Fibroblast of lung (primary cell): ENCODE results near the gene SMDT1. TPM values are rescaled to one million over a fixed set of nuclear protein-coding genes. Genes with fewer than 3 reads are reported as not detected.
"Not testable (repeated sequence)": the region's sequence is repeated elsewhere in the genome, so short reads cannot be mapped to it uniquely, and the experiment has no call there.

Experiments used
- DNase-seq, 2 donors: peaks; one replicate each; pipeline versions ENCODE4 v3.0.0 to v3.0.0-alpha.2; 2010; ENCODE audit warnings: low read depth in 2 of 2
- H2AFZ ChIP-seq: 2 replicates; pipeline ENCODE4 v1.5.1; 2012; ENCODE audit warnings: low read length, control low read depth, inconsistent platforms
- H3K27ac ChIP-seq: 2 replicates; pipeline ENCODE4 v1.5.1; 2011; ENCODE audit warnings: low read length, control low read depth; ENCODE audit not compliant: insufficient read depth
- H3K27me3 ChIP-seq: 2 replicates; pipeline ENCODE4 v1.5.1; 2011; ENCODE audit warnings: mild to moderate bottlenecking, low read length; ENCODE audit not compliant: control insufficient read depth, insufficient read depth
- H3K36me3 ChIP-seq: 2 replicates; pipeline ENCODE4 v1.5.1; 2011; ENCODE audit warnings: low read length; ENCODE audit not compliant: control insufficient read depth, insufficient read depth
- H3K4me1 ChIP-seq: 2 replicates; pipeline ENCODE4 v1.5.1; 2011; ENCODE audit warnings: low read length; ENCODE audit not compliant: control insufficient read depth, insufficient read depth; ENCODE audit errors: extremely low read depth
- H3K4me2 ChIP-seq: 2 replicates; pipeline ENCODE4 v1.5.1; 2011; ENCODE audit warnings: low read length, control low read depth; ENCODE audit not compliant: insufficient read depth; ENCODE audit errors: extremely low read depth
- H3K4me3 ChIP-seq, 4 experiments: fragments of 200-600 bp in 1 of 4; sonication (generic) in 1 of 4; replicated peaks in 1 of 4; 2 replicates each; pipeline ENCODE4 v1.5.1; 2011 to 2016; ENCODE audit warnings: low read length in 4 of 4, low read depth in 3 of 4, mild to moderate bottlenecking in 3 of 4, control low read depth in 2 of 4, inconsistent platforms in 1 of 4, mixed read lengths in 1 of 4; ENCODE audit not compliant: insufficient read depth in 1 of 4; ENCODE audit errors: control extremely low read depth in 1 of 4
- H3K79me2 ChIP-seq: 2 replicates; pipeline ENCODE4 v1.5.1; 2012; ENCODE audit warnings: mild to moderate bottlenecking, low read length, inconsistent platforms; ENCODE audit not compliant: control insufficient read depth, insufficient read depth
- H3K9ac ChIP-seq: 2 replicates; pipeline ENCODE4 v1.5.1; 2011; ENCODE audit warnings: mild to moderate bottlenecking, low read length, control low read depth; ENCODE audit not compliant: insufficient read depth
- H3K9me3 ChIP-seq: 2 replicates; pipeline ENCODE4 v1.5.1; 2012; ENCODE audit warnings: low read depth, low read length; ENCODE audit not compliant: control insufficient read depth, insufficient read depth
- H4K20me1 ChIP-seq: 2 replicates; pipeline ENCODE4 v1.5.1; 2011; ENCODE audit warnings: low read length; ENCODE audit not compliant: control insufficient read depth, insufficient read depth; ENCODE audit errors: extremely low read depth
- CTCF ChIP-seq, 2 donors: IDR thresholded peaks in 1 of 2; conservative IDR thresholded peaks in 1 of 2; 1 replicate in 1 of 2; 2 replicates in 1 of 2; pipeline ENCODE4 v1.5.1; 2011 to 2012; ENCODE audit warnings: low read length in 2 of 2, control low read depth in 1 of 2, inconsistent platforms in 1 of 2, low read depth in 1 of 2, mild to moderate bottlenecking in 1 of 2
- EZH2 ChIP-seq: IDR thresholded peaks from 2 replicates; pipeline ENCODE4 v1.5.1; 2012; ENCODE audit warnings: low read length, control low read depth, mild to moderate bottlenecking; ENCODE audit errors: missing control alignments
- polyA plus RNA-seq, 2 donors: library from polyadenylated mRNA; depleted of rRNA in 1 of 2; stranded (reverse) in 1 of 2; unstranded in 1 of 2; fragments of >200 nt; gene quantifications; 2 replicates each; pipeline ENCODE4 v1.2.1, GENCODE V29; 2011 to 2012; ENCODE audit warnings: missing spikeins in 1 of 2
- total RNA-seq: library from RNA; depleted of rRNA; stranded (reverse); fragments of >200 nt; gene quantifications from 2 replicates; pipeline ENCODE4 v1.2.1, GENCODE V29; 2014

SMDT1 gene
- total and polyA plus RNA-seq, 2 donors (not counting 1 experiment from before 2014, with no cell fraction given) = 9.1 to 31.8 TPM

- H3K4me2 ChIP-seq = no peak overlapping the region
- H3K27ac ChIP-seq = no peak overlapping the region
- TF ChIP-seq EZH2 (no peak), CTCF (conservative IDR thresholded peaks at IDR 0.05 in 1 of 2, IDR thresholded peaks at IDR 0.05 in 1 of 2; ENCODE audit: low read depth in 1 of 2, low read length in 2 of 2) (peak; percentile 31 to 47)
- H3K9me3 ChIP-seq = no peaks in the 10 kb centered on the region
- H3K79me2 ChIP-seq = no peaks in the 10 kb centered on the region
- no peaks in the 10 kb centered on the region for H3K36me3 ChIP-seq
- no peak overlapping the region for H3K9ac ChIP-seq
- H2AFZ ChIP-seq = no peak overlapping the region
- no peak overlapping the region for H3K4me3 ChIP-seq
- H3K4me1 ChIP-seq = no peaks in the 10 kb centered on the region
- no peaks in the 10 kb centered on the region for H4K20me1 ChIP-seq
- DNase-seq = peak in 1 of 2 donors; percentile 52
- no peaks in the 10 kb centered on the region for H3K27me3 ChIP-seq
Observed at GRCh38 chr22:42114721-42115120, 35.2 kb downstream of the SMDT1 start.

GRCh38 chr22:42115420-42115830 is 35.9 kb downstream of the SMDT1 start:
- not testable (repeated sequence) for H3K9ac ChIP-seq, H3K4me2 ChIP-seq, H3K4me1 ChIP-seq, H3K36me3 ChIP-seq, H3K27me3 ChIP-seq, H3K27ac ChIP-seq, H3K4me3 ChIP-seq, H4K20me1 ChIP-seq, H2AFZ ChIP-seq, H3K9me3 ChIP-seq, H3K79me2 ChIP-seq, DNase-seq

- DNase-seq = peak in 1 of 2 donors; percentile 31
- Histone ChIP-seq H2AFZ (no peak overlapping the region), H3K4me1 (no peaks in the 10 kb centered on the region), H3K4me2 (no peak overlapping the region), H3K79me2 (no peaks in the 10 kb centered on the region), H3K27ac (no peak overlapping the region), H3K9me3 (no peaks in the 10 kb centered on the region), H3K36me3 (no peaks in the 10 kb centered on the region), H4K20me1 (no peaks in the 10 kb centered on the region), H3K4me3 (no peak overlapping the region), H3K9ac (no peak overlapping the region), H3K27me3 (no peaks in the 10 kb centered on the region)
- TF ChIP-seq EZH2 (no peak), CTCF (conservative IDR thresholded peaks at IDR 0.05 in 1 of 2, IDR thresholded peaks at IDR 0.05 in 1 of 2; ENCODE audit: low read depth in 1 of 2, low read length in 2 of 2) (no peak)
Observed at GRCh38 chr22:42116848-42117424, 37.4 kb downstream of the SMDT1 start.

- H3K4me2 ChIP-seq, H3K9ac ChIP-seq, DNase-seq, H3K4me1 ChIP-seq, H3K79me2 ChIP-seq, H3K27ac ChIP-seq, H3K9me3 ChIP-seq, H3K27me3 ChIP-seq, H4K20me1 ChIP-seq, H3K36me3 ChIP-seq, H3K4me3 ChIP-seq, H2AFZ ChIP-seq: not testable (repeated sequence)
Observed at GRCh38 chr22:42120231-42121021, 40.9 kb downstream of the SMDT1 start.

GRCh38 chr22:42123529-42123928 is 44.0 kb downstream of the SMDT1 start:
- H3K4me3 ChIP-seq, DNase-seq, H3K79me2 ChIP-seq, H3K9ac ChIP-seq, H3K4me2 ChIP-seq, H3K36me3 ChIP-seq, H3K4me1 ChIP-seq, H3K9me3 ChIP-seq, H4K20me1 ChIP-seq, H3K27me3 ChIP-seq, H2AFZ ChIP-seq, H3K27ac ChIP-seq: not testable (repeated sequence)
